Stimulated activated CD4-positive, alpha-beta T cell treated with anti-CD3 and anti-CD28 coated beads, Interleukin-1b, Interleukin-23, amount 100 ng/mL, for 24 hours (primary cell): ENCODE data around the gene ATP4A.

Experiments used
- DNase-seq, 4 experiments: peaks; one replicate each; pipeline ENCODE4 v3.0.0-alpha.2; 2020; ENCODE audit warnings: low read depth in 4 of 4, low spot score in 1 of 4

Gene ATP4A

GRCh38 chr19:35549879-35550523 is 13.5 kb downstream of the ATP4A start:
- no peak for DNase-seq

DNA sequence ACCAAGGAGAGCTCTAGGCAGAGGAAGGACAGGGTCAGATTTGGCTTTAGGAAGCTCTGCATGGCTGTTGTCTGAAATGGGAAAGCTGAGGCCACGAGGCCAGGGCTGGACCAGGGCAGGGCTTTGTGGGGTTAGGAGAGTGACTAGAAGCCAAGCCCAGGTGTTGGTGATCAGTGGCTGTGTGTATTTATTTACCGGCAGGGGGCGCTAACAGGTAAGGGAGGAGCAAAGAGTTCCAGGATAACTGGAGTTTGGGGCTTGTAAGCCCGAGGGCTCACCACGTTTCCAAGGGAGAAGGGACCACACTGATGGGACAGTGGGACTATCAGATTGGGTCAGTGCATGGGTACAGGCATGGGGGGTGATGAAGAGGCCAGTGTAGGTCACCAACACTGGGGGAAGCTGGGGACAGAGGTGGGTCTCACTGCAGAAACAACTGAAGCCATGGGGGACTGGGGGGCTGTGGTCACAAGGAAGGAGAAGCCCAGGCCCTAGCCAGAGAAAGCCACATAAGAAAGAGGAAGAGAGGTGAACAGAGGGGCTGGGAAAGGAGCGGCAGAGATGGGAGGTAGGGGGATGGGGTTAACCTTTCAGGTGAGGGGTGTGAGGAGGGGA is 14.2 kb downstream of the ATP4A start:
- DNase-seq, result peak; percentile 32 to 43 (median 36)

DNA sequence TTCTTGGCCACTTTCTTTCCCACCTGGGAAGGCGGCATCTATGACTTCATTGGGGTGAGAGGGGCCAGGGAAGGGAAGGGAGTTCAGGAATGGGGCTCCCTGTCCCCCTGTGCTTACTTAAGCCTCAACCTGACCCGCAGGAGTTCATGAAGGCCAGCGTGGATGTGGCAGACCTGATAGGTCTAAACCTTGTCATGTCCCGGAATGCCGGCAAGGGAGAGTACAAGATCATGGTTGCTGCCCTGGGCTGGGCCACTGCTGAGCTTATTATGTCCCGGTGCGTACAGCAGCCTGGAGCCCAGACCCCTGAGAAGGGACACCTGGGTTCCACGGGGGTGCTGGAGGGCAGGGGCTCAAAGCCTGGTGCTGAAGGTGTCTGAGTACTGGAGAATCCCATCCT is 16.9 kb downstream of the ATP4A start:
- no peak for DNase-seq

DNA sequence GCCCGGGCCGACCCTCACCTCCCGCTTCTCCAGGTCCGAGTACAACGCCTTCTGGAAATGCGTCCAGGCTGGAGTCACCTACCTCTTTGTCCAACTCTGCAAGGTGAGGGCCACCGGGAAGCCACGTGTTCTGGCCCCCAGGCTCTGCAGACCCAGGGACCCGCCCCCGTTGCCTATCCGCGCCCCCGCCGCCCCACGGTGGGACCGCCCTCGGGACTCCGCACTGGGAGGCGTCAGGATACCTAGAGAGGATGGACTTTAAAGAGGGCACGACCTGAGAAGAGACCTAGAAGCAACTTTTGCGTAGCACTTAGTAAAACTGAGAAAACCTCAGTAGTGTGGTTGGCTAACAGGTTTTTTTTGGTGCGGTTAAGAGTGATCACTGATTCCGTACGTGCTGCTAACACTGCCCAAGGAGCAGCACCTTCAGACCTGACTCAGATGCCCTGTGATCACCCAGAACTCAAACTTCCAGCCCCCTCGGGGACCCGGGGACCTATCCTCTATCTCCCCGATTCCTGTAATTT is 17.5 kb downstream of the ATP4A start:
- DNase-seq, result peak; percentile 21 to 77 (median 46)

DNA sequence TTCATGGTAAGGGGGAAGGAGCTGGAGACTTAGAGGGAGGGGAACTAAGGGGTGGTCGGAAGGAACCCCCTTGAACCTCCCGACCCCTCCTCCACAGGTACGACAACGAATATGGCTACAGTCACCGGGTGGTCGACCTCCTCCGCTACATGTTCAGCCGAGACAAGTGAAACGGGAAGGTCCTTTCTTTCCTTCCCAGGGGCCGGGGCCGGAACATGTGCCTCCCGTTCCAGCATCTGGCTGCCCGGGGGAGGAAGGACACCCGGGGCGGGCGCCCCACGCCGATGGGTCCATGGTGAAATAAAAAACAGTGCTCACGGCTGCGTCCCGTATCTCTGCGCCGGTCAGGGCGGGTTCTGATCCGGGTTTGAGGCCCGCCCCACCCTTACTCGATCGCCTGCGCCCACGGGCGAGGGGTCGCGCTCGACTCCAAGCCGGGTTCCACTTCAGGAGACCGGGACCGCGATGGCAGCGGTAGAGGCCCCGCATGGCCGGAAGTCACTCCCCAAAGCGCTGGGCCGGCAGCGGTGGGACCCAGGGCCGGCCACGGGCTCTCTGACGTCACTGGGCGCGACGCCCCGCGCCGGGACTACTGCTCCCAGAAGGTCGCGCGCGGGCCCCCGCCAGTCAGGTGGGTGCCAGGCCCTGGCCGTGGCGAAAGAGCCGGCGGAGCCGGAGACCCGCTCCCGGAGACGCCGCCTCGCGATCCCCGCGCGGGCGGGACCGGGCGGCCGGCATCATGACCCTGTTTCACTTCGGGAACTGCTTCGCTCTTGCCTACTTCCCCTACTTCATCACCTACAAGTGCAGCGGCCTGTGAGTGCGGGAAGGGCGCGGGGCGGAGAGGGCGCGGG is 18.2 kb downstream of the ATP4A start, which contains the start of gene TMEM147:
Gene TMEM147, plus strand, starts transcription at position 626 of the 854 bp plus-strand sequence. Its CDS starts 114 bp downstream, at position 740.
- DNase-seq, result peak; percentile 62 to 88 (median 72)

DNA sequence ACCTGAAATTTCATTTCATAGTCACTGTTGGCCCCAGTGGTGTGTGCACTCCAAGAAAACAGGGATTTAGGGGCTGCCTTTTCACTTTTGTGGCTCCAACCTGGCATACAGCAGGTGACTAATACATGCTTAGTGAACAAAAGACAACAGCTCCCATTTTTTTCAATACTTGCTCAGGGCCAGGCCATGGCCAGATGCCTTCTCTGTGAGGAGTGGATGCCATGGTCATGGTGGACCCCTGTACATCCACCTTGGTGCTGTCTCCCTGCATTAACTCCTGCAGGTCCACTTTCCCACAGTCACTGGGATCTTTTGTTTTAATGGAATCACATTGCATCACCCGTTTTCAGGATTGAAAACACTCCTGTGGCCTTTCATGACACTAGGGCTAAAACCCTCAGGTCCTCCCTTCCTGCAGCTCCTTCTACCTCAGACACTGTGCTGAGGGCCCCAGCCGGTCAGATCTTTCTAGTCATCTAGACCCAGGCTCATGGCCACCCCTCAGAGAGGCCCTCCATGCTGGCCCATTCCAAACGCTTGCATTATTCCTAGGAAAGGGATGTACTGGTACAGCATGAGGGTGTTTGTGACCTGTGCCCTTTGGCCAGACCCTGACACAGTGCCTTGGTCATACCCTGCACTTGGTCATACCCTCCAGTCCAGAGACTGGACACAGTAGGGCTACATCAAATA is 19.2 kb downstream of the ATP4A start:
- DNase-seq, result no peak

DNA sequence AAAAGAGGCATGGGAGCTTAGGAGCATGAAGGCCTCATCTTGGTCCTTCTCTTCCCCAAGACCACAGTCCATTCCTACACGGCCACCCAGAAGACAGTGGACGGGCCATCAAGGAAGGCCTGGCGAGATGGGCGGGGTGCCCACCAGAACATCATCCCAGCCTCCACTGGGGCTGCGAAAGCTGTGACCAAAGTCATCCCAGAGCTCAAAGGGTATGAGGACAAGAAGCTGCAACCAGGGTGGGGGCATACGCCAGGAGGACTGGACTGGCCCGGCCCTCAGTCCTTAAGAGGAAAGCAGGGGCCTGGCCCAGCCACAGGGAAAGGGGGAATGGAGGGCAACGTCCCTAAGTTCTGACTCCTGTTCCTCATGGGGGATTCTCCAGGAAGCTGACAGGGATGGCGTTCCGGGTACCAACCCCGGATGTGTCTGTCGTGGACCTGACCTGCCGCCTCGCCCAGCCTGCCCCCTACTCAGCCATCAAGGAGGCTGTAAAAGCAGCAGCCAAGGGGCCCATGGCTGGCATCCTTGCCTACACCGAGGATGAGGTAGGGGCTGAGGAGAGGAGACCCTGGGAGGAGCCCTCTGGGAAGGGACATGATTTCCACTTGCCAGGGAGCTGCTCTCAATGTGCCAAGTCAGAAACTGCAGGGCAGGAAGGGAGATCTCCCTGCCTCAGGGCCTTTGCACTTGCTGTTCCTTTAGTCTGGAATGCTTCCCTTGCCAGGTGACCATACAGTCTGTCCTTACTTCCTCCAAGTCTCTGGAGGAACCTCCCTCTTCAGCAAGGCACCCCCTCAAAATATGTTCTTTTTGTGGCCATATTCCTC is 20.0 kb downstream of the ATP4A start:
- no peak for DNase-seq

DNA sequence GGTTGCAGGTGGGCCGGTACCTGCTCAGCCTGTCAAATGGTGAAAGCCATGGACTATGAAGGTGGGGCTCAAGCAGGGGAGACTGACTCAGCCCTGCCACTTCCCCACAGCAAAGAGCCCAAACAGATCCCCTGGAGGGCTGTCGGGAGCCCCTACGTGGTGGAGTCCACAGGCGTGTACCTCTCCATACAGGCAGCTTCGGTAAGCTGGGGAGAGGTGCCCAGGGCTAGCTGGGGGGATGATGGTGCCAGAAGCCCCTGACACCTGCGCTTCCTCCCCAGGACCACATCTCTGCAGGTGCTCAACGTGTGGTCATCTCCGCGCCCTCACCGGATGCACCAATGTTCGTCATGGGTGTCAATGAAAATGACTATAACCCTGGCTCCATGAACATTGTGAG is 21.2 kb downstream of the ATP4A start:
- DNase-seq, result no peak

- no peak for DNase-seq
Observed at GRCh38 chr19:35540356-35540927, 23.0 kb downstream of the ATP4A start.

- DNase-seq, result no peak
Observed at GRCh38 chr19:35539850-35540249, 23.6 kb downstream of the ATP4A start.

GRCh38 chr19:35539314-35539713 is 24.1 kb downstream of the ATP4A start:
- no peak for DNase-seq

- no peak for DNase-seq
Observed at GRCh38 chr19:35534803-35535480, 28.5 kb downstream of the ATP4A start.

GRCh38 chr19:35533822-35534392 is 29.6 kb downstream of the ATP4A start:
- DNase-seq, result peak in 1 of 4 experiments; percentile 25

- no peak for DNase-seq
Observed at GRCh38 chr19:35533201-35533821, 30.1 kb downstream of the ATP4A start, which contains the start of gene GAPDHS. GAPDHS (plus strand) TSS chr19:35533456; CDS start chr19:35533528, 72 bp downstream.

DNA sequence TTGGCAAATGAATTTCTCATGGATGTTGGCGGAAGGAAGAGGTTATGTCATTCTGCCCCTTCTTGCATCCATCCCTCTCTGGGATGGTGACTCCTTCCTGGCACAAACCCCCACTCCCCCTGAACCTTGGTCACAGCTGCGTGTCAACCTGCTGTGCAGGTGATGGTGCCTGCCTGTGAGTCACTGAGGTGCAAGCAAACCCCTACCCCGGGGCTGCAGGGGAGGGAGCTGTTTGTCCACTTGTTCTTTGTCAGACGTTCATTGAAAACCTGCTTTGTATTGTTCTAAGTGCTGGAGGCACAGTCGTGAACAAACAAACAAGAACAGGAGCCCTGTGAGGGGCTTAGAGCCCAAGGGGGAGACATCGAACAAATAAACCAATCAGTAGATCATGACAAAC is 32.2 kb downstream of the ATP4A start:
- DNase-seq, result no peak

DNA sequence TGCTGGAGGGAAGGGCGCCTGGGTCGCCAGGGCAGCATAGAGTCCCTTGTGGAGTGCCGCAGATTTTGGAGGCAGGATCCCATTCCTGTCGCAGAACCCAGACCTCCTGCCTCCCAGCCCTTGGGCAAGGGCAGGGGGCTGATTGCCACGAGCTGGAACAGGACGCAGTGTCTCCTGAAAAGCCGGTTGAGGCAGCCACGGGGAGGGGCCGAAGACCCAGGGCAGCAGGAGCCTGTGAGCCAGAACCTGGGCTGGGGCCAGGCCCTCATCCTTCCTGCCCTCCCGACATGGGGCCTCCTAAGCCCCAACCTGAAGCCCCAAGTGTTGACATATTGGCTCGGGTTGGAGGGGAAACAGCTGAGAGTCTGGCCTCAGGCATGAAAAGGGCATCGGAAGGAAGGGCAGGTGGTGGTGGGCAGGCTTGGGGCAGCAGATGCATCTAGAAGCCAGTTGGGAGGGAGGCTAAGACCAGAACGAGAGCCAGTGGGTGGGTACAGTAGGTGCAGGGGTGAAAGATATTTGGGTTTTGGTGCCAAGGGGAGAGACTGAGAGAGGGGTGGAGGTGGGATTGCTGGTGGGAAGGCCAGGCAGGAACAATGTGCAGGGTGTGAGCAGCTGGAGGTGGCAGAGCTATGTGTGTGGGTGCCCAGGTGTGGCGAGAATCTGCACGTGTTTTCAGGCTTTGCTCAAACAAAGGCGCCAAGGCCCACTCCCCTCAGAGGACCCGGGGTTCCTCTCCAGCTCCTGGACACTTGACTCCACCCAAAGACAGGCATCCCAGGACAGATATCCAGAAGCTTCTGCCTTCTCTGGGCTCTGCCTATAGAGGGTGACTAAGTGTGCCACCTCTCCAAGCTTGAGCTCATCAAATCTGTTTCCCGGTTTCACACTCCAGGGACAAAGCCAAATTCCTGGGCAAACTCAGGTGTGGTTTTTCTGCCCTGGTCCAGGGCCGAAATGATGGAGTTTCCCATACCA is 33.9 kb downstream of the ATP4A start:
- no peak for DNase-seq
